Measurements from ENCODE around the gene FAM117B.

DNA sequence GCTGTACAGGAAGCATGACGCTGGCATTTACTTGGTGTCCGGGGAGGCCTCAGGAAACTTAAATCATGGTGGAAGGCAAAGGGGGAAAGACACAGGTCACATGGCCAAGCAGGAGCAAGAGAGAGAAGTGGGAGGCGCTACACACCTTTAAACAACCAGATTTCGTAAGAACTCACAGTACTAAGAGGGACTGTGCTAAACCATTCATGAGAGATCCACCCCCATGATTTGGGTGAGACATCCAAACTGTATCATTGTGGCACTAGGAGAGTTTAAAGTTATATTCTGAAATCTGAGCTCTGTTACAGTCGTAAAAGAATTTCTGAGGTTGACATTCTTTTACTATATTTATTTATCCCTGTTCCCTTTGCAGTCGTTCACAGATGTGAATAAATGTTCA is 120.2 kb downstream of the FAM117B start:
- TF ChIP-seq, protein P1, sequence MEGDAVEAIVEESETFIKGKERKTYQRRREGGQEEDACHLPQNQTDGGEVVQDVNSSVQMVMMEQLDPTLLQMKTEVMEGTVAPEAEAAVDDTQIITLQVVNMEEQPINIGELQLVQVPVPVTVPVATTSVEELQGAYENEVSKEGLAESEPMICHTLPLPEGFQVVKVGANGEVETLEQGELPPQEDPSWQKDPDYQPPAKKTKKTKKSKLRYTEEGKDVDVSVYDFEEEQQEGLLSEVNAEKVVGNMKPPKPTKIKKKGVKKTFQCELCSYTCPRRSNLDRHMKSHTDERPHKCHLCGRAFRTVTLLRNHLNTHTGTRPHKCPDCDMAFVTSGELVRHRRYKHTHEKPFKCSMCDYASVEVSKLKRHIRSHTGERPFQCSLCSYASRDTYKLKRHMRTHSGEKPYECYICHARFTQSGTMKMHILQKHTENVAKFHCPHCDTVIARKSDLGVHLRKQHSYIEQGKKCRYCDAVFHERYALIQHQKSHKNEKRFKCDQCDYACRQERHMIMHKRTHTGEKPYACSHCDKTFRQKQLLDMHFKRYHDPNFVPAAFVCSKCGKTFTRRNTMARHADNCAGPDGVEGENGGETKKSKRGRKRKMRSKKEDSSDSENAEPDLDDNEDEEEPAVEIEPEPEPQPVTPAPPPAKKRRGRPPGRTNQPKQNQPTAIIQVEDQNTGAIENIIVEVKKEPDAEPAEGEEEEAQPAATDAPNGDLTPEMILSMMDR (optimal IDR thresholded peaks at IDR 0.05 in 1 of 3, IDR thresholded peaks at IDR 0.05 in 1 of 3, conservative IDR thresholded peaks at IDR 0.05 in 1 of 3; ENCODE audit: extremely low read depth in 1 of 3, insufficient read depth in 2 of 3, low read length in 3 of 3) = no peak
- TF ChIP-seq EZH2 (IDR thresholded peaks at IDR 0.05; ENCODE audit: low read length) = no peak
